Body of pancreas (tissue), 4 donors: Measurements from ENCODE around the gene GRIFIN. TPM values are rescaled to one million over a fixed set of nuclear protein-coding genes. Genes with fewer than 3 reads are reported as not detected.

Experiments
- ATAC-seq: fragments of 150-250 bp; one replicate; pipeline ENCODE4 v1.9.1; 2016
- DNase-seq, 4 donors: peaks; one replicate each; pipeline ENCODE4 v3.0.0-alpha.2; 2019
- H3K27ac ChIP-seq, 4 donors: fragments of 200-600 bp; sonication (generic); 1 replicate in 3 of 4; 2 replicates in 1 of 4; pipeline versions ENCODE4 v1.5.1 to v1.6.1; 2016 to 2019; ENCODE audit warnings: mild to moderate bottlenecking in 1 of 4, mixed read lengths in 1 of 4, moderate library complexity in 1 of 4
- H3K27me3 ChIP-seq, 2 donors: fragments of 200-600 bp; sonication (generic); one replicate each; pipeline ENCODE4 v1.6.0; 2016; ENCODE audit warnings: mild to moderate bottlenecking in 1 of 2
- H3K36me3 ChIP-seq, 2 donors: fragments of 200-600 bp; sonication (generic); replicated peaks in 1 of 2; 2 replicates each; pipeline ENCODE4 v1.5.1; 2016; ENCODE audit warnings: low read depth in 2 of 2; ENCODE audit not compliant: insufficient read depth in 1 of 2
- H3K4me1 ChIP-seq: fragments of 200-600 bp; sonication (generic); one replicate; pipeline ENCODE4 v1.6.0; 2016
- H3K4me3 ChIP-seq, 2 donors: fragments of 200-600 bp; sonication (generic); 1 replicate in 1 of 2; 2 replicates in 1 of 2; pipeline ENCODE4 v1.5.1; 2016 to 2019
- H3K9me3 ChIP-seq, 3 donors: fragments of 200-600 bp; sonication (generic); 1 replicate in 2 of 3; 2 replicates in 1 of 3; pipeline ENCODE4 v1.5.1; 2016
- CTCF ChIP-seq, 7 experiments: fragments of 450-650 bp in 4 of 7; fragments of 200-600 bp in 3 of 7; sonication (generic) in 3 of 7; IDR thresholded peaks; one replicate each; pipeline ENCODE4 v1.5.1; 2016 to 2019; ENCODE audit warnings: antibody characterized with exemption in 7 of 7
- POLR2A ChIP-seq, 3 donors: fragments of 450-650 bp; IDR thresholded peaks; one replicate each; pipeline ENCODE4 v1.6.1; 2016; ENCODE audit warnings: antibody characterized with exemption in 3 of 3, mild to moderate bottlenecking in 2 of 3
- WGBS, 2 donors: methylation state at CpG; one replicate each; pipeline ENCODE4 v1.1.5; 2017; 5-methylcytosine and 5-hydroxymethylcytosine counted together
- intact Hi-C: fragments of 100-400 bp; cut with DNase I; formaldehyde crosslinking; loops from one replicate; pipeline ENCODE4 v1.15.1; 2023
- total RNA-seq, 2 donors: library from RNA; depleted of rRNA; stranded (reverse); fragments of >200 nt; gene quantifications; one replicate each; pipeline ENCODE4 v1.1.0, GENCODE V29; 2016

GRIFIN gene
- total RNA-seq, result not detected

- no peak within 1 kb of the TSS for H3K27ac ChIP-seq
- intact Hi-C loops, result no loop called here
- ATAC-seq (no peak), DNase-seq (no peak)
- H3K36me3 ChIP-seq, result no peaks in the 10 kb centered on the region
- TF ChIP-seq CTCF (IDR thresholded peaks at IDR 0.05) (no peak), POLR2A (IDR thresholded peaks at IDR 0.05) (no peak)
- 72 to 100% methylated on average over 1 to 14 of the region's 16 CpGs for WGBS, 2 donors
- H3K4me1 ChIP-seq, result peaks cover 21% of the 10 kb centered on the region
- H3K4me3 ChIP-seq, result no peak within 1 kb of the TSS
- H3K9me3 ChIP-seq, result no peaks in the 10 kb centered on the region
- H3K27me3 ChIP-seq, result peaks cover 0 to 4% of the 10 kb centered on the region in 2 donors
Observed at GRCh38 chr7:2476298-2476697, at the start of gene GRIFIN. Gene GRIFIN (minus strand): TSS chr7:2476398. CDS start chr7:2476383, 15 bp downstream.

GRCh38 chr7:2524808-2525657 lies 48.8 kb upstream of the GRIFIN start:
- intact Hi-C loops, result no loop called here
- WGBS, 2 donors, result 36% methylated on average over 46 of the region's 53 CpGs; no CpG with 5 or more reads in 1 of the 2 donors
- Histone ChIP-seq H3K27ac (peak overlapping the region; percentile 89 to 98 (median 93)), H3K36me3 (no peaks in the 10 kb centered on the region), H3K9me3 (no peaks in the 10 kb centered on the region), H3K27me3 (no peaks in the 10 kb centered on the region), H3K4me1 (peaks cover 95% of the 10 kb centered on the region), H3K4me3 (peak overlapping the region in 1 of 2 donors; percentile 35)
- ATAC-seq (no peak), DNase-seq (peak; percentile 70 to 81 (median 77))
- peak; percentile 6 to 26 (median 16) for TF ChIP-seq POLR2A (IDR thresholded peaks at IDR 0.05)
- TF ChIP-seq CTCF (IDR thresholded peaks at IDR 0.05), result peak in 1 of 7 experiments; percentile 11

GRCh38 chr7:2523941-2524807 lies 48.0 kb upstream of the GRIFIN start:
- Histone ChIP-seq H3K4me3 (peak overlapping the region in 1 of 2 donors; percentile 35), H3K9me3 (no peaks in the 10 kb centered on the region)

GRCh38 chr7:2523461-2523936 lies 47.3 kb upstream of the GRIFIN start:
- Histone ChIP-seq H3K27ac (peak overlapping the region; percentile 89 to 98 (median 93)), H3K4me1 (peaks cover 88% of the 10 kb centered on the region), H3K36me3 (no peaks in the 10 kb centered on the region), H3K27me3 (no peaks in the 10 kb centered on the region), H3K9me3 (no peaks in the 10 kb centered on the region), H3K4me3 (no peak overlapping the region)
- DNase-seq (peak; percentile 76 to 89 (median 83)), ATAC-seq (peak; percentile 37)
- intact Hi-C loops, result no loop called here
- TF ChIP-seq POLR2A (IDR thresholded peaks at IDR 0.05) (no peak), CTCF (IDR thresholded peaks at IDR 0.05) (no peak)
- 0 to 2% methylated on average over 9 to 22 of the region's 22 CpGs for WGBS, 2 donors

More at GRCh38 chr7:2523941-2524807, 48.0 kb upstream of the GRIFIN start:
- peak in 4 of 7 experiments; percentile 4 to 39 (median 14) for TF ChIP-seq CTCF (IDR thresholded peaks at IDR 0.05)
- peak; percentile 68 to 77 (median 70) for TF ChIP-seq POLR2A (IDR thresholded peaks at IDR 0.05)
- H3K27ac ChIP-seq, result peak overlapping the region; percentile 89 to 98 (median 93)
- DNase-seq (peak; percentile 97 to 99 (median 98)), ATAC-seq (peak; percentile 78)
- no peaks in the 10 kb centered on the region for H3K36me3 ChIP-seq
- H3K27me3 ChIP-seq, result no peaks in the 10 kb centered on the region
- 9% methylated on average over 49 of the region's 51 CpGs; no CpG with 5 or more reads in 1 of the 2 donors for WGBS, 2 donors
- intact Hi-C loops, result no loop called here
- peaks cover 88% of the 10 kb centered on the region for H3K4me1 ChIP-seq
